Superior temporal gyrus (tissue), 1 donor: Measurements from ENCODE around the gene RNU1-1.
A peak's percentile ranks its signal among the peaks of the same experiment; 100 is the strongest.
"Not testable (repeated sequence)": the region's sequence is repeated elsewhere in the genome, so short reads cannot be mapped to it uniquely, and the experiment has no call there.

Experiments
- DNase-seq: peaks from one replicate; pipeline ENCODE4 v3.0.0-alpha.2; 2016; ENCODE audit errors: extremely low spot score

The RNU1-1 gene

DNA sequence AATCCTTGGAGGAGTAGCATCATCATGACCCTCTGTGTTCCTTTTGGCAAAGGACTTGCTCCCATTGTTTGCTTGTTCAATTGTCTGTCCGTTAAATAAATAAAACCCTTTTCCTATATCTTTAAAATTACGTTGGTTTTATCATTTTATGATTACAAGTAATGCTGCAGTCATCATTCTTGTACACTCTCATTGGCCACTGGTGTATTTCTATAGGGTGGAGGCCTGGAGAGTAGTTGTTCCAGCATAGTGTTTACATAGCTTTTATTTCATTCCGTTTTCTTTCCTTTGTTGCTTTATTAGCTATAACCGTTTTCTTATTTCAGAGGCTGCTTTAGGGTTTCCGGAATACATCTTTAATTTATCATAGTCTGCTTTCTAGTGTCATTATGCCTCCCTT lies 7.6 kb upstream of the RNU1-1 start:
- DNase-seq = not testable (repeated sequence)

DNA sequence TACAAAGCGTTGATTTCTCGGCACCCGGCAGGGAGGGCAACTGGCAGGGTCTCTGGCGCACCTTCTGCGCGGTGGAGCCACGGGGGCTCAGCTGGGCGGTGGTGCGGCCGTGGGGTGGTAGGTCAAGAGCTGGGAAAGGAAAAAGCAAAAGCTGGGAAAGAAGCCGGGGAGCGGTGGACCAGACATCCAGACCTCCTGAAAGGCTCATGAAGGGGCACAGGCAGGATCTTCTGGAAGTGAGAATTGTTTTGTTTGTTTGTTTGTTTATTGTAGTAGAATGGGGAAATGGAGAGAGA lies 7.2 kb upstream of the RNU1-1 start:
- no peak for DNase-seq

DNA sequence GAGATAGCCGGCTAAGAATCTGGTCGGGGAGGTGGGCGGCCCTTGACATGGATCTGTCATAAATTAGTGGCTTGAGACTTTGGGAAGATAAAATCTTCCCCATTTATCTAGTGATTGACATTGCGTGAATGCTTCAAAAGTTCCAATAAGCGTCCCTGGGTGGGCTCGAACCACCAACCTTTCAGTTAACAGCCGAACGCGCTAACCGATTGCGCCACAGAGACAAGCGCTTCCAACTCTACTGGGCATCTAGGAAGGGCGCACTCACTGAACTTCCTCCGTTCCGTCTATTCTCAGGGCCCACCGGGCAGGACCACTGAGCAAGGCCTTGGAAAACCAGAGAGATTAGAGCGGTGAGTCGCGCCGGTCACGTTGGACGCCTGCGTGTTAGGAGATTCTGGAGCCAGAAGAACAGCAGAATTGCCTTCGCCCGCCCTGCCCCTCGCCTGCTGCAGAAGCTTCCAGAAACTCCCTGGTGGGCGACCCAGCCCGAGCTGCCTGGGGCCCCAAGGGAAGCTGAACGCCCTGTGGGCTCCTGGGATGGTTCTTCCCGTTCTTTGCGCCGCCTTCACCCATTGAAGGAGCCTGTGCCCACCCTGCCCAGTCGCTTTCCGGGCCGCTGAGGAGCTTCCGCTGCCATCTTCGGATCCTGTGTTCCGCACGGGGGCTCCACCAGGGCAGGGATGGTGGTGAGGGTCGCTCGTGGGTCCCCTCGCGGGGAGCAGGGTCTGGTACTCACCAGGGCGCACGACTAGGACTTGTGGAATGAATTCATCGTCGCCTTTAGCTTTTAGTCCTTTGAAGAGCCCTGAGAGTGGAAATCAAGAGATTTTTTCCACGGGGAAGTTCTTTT lies 6.6 kb upstream of the RNU1-1 start:
- not testable (repeated sequence) for DNase-seq

DNA sequence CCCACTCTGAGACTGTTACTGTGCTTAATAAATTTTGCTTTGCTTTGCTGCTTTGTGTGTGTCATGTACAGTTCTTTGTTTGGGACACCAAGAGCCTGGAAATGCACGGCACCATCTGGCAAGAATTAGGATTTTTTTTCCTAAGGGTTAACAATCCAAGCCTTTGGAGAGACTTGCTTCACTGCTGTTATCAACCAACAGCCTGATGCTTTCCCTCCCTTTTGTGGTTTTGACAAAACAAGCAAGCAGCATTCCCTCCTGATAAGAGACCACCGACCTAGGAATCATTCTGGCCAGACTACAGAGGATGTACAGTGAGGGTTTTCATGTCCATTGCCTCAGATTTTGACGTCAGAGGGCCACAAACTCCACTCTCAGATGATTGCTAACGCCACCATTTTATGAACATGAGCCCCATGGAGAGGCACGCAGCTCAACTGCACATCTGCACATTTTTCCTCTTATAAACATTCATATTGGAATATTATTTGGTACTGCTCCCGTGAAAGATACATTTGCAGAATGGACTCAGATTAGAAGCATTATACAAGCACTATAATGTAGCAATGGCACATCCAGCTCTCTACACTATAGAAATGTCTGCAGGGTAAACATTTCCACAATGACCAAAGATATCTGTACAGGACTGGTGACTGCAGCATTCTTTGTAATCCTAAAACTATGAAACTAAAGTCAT lies 5.3 kb upstream of the RNU1-1 start:
- DNase-seq = not testable (repeated sequence)

DNA sequence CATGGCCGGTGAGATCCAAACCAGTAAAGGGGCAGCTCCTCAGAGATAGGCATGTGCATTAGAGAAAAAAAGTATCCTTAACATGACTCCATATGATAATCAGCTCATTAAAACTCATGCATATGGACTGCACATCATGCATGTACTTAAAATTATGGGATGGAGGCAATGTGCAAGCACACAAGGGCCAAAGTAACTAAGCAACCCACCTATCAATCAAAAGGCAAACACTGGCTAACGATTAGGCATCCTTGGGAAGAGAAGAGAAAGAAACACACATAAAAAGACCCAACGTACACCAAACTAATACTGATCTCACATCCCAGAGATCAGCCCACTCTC lies 4.8 kb upstream of the RNU1-1 start:
- DNase-seq = not testable (repeated sequence)

DNA sequence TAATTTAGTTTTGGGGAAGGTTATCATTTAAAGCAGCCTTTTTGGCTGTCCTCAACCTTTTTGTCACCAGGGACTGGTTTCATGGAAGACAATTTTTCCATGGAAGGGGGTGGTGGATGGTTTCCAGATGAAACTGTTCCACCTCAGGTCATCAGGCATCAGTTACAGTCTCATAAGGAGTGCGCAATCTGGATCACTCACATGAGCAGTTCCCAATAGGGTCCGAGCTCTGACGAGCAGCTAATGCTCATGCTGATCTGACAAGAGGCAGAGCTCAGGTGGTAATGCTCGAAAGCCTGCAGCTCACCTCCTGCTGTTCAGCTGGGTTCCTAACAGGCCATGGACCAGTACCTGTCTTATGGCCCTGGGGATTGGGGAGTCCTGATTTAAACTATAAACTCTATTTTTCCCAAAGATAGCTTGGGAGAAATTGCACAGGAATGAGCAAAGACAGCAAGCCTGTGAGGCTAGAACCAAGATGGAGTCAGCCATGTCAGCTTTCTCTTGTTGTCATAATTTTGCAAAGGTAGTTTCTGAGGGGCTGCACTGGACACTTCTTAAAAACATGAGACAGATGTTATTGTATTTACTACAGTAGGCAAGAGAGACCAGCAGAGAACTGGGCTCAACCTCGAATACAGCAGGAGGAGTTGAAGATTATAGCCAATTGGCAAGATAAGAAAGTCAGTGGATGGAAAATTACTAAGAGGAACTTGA lies 2.8 kb upstream of the RNU1-1 start:
- DNase-seq = not testable (repeated sequence)

DNA sequence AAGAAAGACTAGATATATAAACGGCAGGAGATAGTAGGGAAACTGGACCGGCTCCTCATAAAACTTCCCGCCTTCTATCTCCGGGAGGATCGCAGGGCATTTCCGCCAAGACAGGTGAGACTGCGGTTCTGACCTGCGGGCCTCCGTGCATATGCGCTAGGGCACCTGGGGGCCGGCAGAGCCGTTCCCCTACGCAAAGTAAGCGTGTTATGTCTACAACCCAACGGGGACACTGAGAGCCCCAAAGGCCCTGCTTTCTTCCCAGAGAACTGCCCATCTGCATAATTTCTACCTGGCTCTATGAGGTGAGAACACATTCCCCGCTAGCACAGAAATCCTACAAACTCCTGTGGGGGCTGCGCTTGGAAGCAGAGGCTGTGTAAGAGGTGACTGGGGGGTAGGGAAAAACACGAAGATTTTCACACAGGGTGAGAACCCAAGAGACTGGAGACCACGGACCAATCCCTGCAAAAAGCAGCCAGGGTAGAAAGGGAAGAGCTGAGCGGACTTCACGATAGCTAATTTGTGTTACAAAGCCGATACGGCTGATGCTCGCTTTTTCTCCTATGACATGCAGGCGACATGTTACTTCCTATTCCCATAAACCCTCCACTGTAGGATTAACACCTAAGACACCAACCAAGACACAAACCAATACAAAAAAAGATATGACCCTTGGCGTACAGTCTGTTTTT lies 526 bp downstream of the RNU1-1 start:
- peak; percentile 68 for DNase-seq

DNA sequence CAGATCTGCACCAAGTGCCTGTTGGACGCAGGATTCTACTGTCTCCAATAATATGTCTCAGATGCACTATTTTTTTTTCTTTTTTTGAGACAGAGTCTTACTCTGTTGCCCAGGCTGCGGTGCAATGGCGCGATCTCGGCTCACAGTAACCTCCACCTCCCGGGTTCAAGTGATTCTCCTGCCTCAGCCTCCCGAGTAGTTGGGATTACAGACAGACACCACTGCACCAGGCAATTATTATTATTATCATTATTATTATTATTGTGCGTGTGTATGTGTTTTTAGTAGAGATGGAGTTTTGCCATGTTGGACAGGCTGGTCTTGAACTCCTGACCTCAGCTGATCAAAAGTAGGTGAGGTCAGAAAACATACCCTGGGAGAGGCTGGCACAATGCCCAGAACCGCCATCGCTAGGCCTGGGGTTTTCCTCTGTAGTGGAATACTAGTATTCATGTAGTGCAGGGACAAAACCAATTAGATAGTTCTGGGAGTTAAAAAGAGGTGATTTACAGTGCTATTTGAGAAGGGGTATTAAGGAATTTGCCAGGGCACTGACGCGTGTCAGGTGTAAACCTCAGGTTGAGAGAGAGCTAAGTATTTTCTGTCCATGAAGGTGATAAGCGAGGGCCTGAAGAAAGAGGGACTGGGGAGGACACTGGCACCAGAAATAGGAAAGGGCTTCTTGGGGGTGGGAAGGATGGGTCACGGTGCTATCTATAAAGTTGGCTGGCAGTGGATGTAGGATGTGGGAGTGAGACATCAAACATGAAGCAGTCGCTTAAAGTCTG lies 1.3 kb downstream of the RNU1-1 start:
- not testable (repeated sequence) for DNase-seq

DNA sequence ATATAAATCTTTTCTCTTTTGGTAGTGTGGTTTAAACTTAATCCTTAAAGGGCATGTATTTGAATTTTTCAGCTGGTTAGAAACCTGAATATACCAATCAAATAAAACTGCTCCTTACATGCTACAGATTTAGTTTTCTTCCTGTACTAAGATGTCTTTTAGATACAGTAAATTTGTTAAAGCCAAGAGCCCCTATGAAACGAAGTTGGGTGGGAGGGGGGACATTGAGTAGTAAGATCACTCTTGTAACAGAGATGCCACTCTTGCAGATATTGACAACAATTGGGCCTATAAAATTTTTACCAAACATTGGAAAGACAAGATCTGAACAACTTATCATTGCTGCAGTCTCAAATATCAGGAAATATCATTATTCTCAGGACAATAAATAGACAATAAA lies 2.2 kb downstream of the RNU1-1 start:
- not testable (repeated sequence) for DNase-seq

DNA sequence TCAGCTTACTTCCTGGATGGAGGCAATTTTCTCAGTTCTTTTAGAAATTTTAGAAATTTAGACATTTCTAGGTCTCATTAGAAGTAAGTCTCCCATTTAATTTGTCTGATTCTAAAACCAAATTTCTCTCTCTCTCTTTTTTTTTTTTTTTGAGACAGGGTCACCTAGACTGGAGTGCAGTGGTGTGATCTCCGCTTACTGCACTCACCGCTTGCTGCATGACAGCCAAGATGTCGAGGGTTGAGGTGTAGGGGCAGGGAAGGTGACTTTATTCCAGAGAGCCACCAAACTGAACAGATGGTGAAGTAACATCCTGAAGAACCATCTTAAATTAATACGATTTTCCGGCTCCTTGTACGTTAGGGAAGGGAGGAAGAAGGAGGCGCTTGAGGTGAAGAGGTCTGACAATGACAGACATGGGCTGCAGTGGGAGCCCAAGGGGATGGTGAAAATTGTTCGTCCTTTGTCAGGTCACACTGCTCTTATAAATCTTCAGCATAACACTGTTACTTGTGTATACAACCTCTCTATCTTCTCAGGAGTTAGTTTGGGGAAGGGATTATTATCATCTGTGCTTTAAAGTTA lies 5.1 kb downstream of the RNU1-1 start:
- DNase-seq = not testable (repeated sequence)

DNA sequence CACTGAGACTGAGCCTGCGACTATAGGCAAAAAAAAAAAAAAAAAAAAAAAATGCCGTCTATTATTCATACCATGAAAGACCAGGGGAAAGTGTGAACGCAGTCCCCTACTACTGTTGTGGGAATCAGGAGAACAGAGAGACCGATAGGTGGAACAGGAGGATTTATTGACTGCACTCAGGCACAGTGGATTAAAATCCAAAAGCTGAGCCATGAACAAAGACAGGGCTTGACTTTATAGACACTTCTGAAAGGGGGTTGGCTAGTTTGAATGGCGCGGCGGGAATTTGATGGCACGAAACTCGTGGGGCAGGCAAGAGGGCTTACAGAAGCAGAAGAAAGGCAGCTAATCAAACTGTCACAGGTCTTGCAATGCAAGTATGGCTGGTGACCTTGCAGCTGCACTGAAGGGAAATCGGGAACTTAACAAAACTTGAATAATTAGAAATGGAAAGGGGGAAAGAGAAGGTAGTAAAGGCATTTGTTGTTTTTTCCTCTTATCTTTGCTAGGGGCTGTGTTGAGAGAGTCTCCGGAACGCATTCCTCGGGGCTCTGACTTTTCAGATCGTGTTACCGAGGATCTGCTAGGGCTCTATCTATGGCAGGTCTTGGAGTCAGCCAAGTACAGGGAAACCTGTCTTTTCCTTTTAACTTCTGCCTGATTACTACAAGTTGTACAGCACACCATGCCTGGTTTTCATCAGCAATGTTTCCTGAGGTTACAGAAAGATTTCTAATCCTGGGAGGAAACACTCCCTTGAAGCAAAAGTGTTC lies 7.5 kb downstream of the RNU1-1 start:
- DNase-seq = not testable (repeated sequence)

DNA sequence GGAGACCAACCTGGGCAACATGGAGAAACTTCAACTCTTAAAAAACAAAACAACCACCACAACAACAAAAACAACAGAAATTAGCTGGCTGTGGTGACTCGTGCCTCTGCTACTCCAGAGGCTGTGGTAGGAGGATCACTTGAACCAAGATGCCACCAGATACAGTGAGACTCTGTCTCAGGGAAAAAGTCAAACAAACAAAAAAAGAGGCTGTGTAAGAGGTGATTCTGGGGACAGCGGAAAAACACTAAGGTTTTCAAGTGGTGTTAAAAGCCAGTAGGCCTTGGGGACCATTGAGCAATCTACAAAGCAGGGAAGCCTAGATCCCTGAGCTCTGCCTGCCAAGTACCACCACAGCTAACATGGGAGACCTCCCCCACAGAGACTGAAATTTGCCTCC lies 8.2 kb downstream of the RNU1-1 start:
- DNase-seq = not testable (repeated sequence)

DNA sequence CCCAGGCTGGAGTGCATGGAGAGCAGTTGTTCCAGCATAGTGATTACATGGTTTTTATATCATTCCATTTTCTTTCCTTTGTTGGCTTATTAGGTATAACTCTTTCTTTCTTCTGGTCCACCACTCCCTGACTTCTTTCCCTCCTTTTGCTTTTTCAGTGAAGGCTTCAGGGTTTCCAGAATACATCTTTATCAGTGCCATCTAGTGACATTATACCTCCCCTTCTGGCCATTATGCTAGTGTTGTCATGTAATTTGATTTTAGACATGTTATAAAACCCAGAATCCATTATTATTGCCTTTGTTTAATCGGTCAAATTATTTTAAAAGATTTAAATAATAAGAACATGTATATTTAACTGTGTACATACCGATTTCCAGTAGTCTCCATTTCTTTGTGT lies 10.6 kb downstream of the RNU1-1 start:
- no peak for DNase-seq

DNA sequence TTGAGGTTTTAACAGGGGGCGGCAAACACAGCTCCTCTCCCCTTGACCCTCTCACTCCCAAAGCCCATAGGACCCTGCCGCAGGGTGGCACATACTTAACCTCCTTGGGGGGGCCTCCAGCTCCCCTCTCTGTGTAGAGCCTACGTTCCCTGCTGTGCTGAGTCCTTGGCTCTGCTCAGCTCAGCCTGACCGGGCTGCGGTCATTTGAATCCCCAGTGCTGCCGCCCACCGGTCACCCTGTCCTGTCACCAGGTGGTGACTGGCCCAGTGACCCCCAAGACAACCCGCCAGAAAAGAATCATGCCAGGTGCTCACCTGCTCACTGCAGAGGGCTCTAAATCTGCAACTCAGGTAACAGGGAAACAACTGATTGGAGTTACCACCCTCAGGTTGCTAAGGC lies 12.6 kb downstream of the RNU1-1 start:
- DNase-seq = not testable (repeated sequence)

DNA sequence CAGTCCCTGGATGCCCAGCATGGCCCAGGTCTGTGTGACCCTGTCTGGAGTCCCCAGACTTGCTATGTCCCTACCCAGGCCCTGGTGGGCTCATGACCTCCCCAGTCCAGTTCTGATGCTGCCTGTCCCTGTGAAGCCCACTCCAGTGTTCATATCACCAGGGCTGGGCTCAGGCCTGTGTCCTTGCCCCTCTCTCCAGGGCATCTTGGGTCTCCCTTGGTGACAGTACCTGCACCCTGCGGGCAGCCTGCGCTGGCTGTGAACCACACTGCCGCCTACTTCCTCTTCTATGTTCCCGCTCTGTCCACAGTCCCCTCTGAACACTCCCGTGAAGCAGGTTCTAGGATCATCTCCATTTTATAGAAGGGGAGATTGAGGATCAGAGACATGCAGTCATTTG lies 13.1 kb downstream of the RNU1-1 start:
- not testable (repeated sequence) for DNase-seq

DNA sequence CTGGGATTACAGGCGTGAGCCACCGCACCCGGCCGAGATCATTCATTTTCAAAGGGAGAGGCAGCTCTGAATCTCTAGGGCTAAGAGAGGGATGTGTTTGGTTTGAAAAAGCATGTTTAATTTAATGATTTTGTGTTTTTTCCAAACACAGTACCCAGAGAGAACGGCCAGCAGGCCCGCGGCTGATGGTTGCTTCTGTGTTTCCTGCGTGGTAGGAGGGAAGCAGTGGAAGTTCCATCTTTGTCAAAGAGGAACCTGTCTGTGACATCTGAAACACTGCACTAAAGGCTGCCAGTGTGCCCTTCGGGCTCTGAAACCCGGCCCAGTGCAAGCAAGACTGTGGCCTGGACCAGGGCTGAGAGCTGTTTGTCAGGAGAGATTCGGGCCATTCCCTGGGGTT lies 13.6 kb downstream of the RNU1-1 start:
- DNase-seq = not testable (repeated sequence)

DNA sequence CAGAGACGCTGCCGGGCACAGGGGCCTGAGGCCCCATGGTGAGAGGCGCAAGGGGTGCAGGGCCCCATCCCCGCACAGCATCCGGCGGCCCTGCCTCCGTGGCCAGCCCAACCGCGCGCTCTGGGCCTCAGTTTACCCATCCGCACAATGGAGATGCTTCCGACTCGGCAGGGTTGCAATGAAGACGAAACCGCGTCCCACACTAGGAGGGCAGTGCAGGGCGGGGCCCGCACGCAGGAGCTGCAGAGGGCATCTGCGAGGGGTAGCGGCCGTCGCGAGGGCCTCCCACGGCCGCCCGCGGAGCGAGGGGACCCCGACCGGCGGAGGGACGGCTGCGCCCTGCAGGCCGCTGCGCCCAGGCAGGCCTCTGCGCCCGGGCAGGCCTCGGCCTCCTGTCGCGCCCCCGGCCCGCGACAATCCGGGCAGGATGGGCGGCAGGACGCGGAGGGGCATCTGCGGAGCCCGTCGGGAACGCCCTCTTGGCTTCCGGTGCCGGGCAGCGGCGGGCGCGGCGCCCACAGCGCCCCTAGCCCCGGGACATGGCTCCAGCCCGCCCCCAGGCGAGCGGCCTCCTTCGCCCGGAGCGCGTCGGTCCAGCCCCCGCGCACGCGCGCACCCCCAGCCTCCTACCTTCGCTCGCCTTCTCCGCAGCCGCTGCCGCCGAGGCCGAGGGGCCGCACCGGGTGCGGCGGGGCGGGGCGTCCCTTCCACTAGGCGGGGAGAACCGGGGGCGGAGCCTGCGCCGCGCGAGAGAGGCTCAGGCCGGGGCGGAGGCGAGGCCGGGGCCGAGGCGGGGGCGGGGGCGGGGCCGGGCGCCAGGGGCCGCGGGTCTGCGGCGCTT lies 15.3 kb downstream of the RNU1-1 start:
- peak; percentile 76 for DNase-seq

DNA sequence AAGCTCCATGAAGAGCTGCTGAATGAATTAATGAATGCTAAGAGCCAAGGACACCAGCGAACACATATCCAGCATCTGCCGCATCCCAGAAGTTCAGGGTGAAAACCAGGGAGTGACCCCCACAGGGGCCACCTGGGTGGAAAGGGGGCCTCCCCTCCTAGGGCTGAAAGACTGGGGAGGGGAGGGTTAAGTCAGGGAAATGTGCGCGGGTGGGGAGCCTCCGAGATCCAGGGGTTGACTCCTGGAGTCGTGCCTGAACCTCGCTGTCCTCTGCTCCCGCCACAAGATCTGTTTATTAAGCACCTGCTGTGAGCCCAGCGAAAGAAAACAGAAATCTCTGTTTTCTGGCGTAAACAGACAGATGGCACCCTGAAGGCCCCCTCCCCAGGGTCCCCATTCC lies 16.0 kb downstream of the RNU1-1 start:
- DNase-seq = not testable (repeated sequence)

DNA sequence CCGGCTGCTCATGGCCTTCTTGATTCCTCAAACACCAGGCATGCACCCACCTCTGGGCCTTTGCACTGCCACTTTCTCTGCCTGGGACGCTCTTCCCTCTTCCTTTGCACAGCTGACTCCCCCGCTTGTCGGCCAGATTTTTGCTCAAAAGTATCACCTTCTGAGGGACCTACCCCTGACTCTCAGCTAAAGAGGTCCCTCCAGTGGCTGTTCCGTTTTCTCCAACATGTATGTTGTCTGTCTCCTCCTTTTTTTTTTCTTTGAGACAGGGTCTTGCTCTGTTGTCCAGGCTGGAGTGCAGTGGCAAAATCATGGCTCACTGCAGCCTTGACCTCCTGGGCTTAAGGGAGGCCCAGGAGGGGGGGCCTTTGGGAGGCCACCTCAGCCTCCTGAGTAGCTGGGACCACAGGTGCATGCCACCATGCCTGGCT lies 16.6 kb downstream of the RNU1-1 start:
- not testable (repeated sequence) for DNase-seq
